Memory B cell (primary cell): ENCODE measurements around the gene DAB1.

Experiments used
- ATAC-seq: fragments of 150-1000 bp; cut with Tn5 transposase; 2 replicates; pipeline ENCODE4 v1.10.0; 2021; ENCODE audit warnings: low read depth, mild to moderate bottlenecking, moderate library complexity
- DNase-seq, 2 donors: peaks; one replicate each; pipeline ENCODE4 v3.0.0; 2022; ENCODE audit warnings: low spot score in 2 of 2
- H3K27ac Mint-ChIP-seq: one replicate; pipeline ENCODE4 v1.8.0; 2022; ENCODE audit warnings: mild to moderate bottlenecking, moderate library complexity, mixed read lengths
- H3K27me3 Mint-ChIP-seq: one replicate; pipeline ENCODE4 v1.8.0; 2022; ENCODE audit warnings: mixed read lengths
- H3K36me3 Mint-ChIP-seq: one replicate; pipeline ENCODE4 v1.8.0; 2022; ENCODE audit warnings: mild to moderate bottlenecking, mixed read lengths
- H3K4me1 Mint-ChIP-seq: one replicate; pipeline ENCODE4 v1.8.0; 2022; ENCODE audit warnings: mixed read lengths
- H3K4me3 Mint-ChIP-seq: one replicate; pipeline ENCODE4 v1.8.0; 2022; ENCODE audit warnings: mild to moderate bottlenecking, moderate library complexity, mixed read lengths
- H3K9me3 Mint-ChIP-seq: one replicate; pipeline ENCODE4 v1.8.0; 2022; ENCODE audit warnings: mixed read lengths

DAB1 gene

GRCh38 chr1:57058652-57059501 is 365.0 kb downstream of the DAB1 start:
- ATAC-seq (no peak), DNase-seq (no peak)
- Mint-ChIP-seq H3K4me3 (no peak overlapping the region), H3K4me1 (no peaks in the 10 kb centered on the region), H3K36me3 (no peaks in the 10 kb centered on the region), H3K27me3 (no peaks in the 10 kb centered on the region), H3K27ac (no peak overlapping the region), H3K9me3 (no peaks in the 10 kb centered on the region)

DNA sequence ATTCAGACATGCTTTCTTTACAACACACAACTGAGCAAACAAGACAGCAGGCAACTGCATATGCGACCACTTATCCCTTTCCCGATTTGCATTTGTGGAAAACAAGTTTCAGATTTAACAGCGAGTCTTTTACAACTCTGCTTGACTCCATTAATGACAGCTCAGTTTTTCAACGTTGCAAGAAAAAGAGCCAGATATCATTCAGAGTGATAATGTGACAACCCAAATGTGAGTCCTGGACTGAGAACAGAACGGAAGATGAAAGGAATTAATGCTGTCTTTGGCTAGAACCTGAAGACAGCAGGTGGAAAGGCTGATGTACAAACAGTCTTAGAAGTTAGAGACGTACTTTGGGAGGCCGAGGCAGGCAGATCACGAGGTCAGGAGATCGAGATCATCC is 375.0 kb downstream of the DAB1 start:
- Mint-ChIP-seq H3K4me1 (no peaks in the 10 kb centered on the region), H3K27ac (no peak overlapping the region), H3K27me3 (peaks cover 19% of the 10 kb centered on the region), H3K36me3 (no peaks in the 10 kb centered on the region), H3K9me3 (peaks cover 3% of the 10 kb centered on the region), H3K4me3 (no peak overlapping the region)
- ATAC-seq (no peak), DNase-seq (no peak)

DNA sequence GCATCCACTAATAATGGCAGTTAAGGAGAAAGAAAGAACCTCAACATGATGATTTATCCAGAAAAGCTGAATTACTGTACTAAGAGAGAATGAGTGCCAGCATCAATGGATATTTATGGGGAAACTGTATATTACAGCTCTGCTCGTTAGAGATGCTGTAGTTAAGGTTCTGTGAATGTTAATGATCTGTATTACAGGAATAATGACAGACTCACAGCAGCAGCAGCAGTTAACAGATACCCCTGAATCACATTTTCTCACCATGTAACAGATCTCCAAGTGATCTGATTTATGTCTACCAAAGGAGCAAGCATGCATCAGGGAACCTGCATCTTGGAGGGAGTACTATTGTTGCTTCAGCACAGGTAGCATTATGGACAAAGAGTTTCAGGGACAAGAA is 377.4 kb downstream of the DAB1 start:
- Mint-ChIP-seq H3K27ac (no peak overlapping the region), H3K4me3 (no peak overlapping the region), H3K36me3 (no peaks in the 10 kb centered on the region), H3K27me3 (peaks cover 18% of the 10 kb centered on the region), H3K4me1 (no peaks in the 10 kb centered on the region), H3K9me3 (peaks cover 4% of the 10 kb centered on the region)
- DNase-seq (no peak), ATAC-seq (no peak)

GRCh38 chr1:57041901-57042300 is 382.0 kb downstream of the DAB1 start:
- DNase-seq = no peak
- no peak overlapping the region for H3K4me3 Mint-ChIP-seq
- no peak overlapping the region for H3K27ac Mint-ChIP-seq
- H3K27me3 Mint-ChIP-seq = peaks cover 8% of the 10 kb centered on the region
- H3K4me1 Mint-ChIP-seq = no peaks in the 10 kb centered on the region
- ATAC-seq = no peak
- no peaks in the 10 kb centered on the region for H3K36me3 Mint-ChIP-seq
- H3K9me3 Mint-ChIP-seq = peaks cover 2% of the 10 kb centered on the region

DNA sequence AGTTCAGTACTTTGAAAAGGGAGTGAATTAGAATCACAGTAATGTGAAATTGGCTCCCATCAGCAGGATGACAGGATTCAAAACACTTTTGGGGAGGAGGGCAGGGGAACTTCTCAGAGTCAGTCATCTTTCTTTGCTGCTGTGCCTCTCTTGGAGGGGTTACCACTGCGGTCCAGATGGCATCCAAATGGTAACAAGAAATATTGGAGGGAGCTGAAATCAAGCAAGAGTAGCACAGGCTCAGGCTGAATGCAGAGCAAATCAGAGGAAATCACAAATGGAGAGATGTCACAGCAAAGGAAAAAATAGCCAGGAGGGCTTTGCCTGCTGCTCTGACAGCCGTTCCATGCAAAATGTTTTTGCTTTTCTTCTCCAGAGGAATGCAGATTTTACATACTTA is 383.0 kb downstream of the DAB1 start:
- no peak overlapping the region for H3K27ac Mint-ChIP-seq
- H3K9me3 Mint-ChIP-seq = peaks cover 3% of the 10 kb centered on the region
- no peaks in the 10 kb centered on the region for H3K4me1 Mint-ChIP-seq
- H3K36me3 Mint-ChIP-seq = no peaks in the 10 kb centered on the region
- no peak for ATAC-seq
- H3K27me3 Mint-ChIP-seq = peaks cover 10% of the 10 kb centered on the region
- DNase-seq = no peak
- H3K4me3 Mint-ChIP-seq = no peak overlapping the region

GRCh38 chr1:57036641-57037579 is 386.9 kb downstream of the DAB1 start:
- Mint-ChIP-seq H3K4me3 (no peak overlapping the region), H3K4me1 (no peaks in the 10 kb centered on the region), H3K27ac (no peak overlapping the region), H3K36me3 (no peaks in the 10 kb centered on the region), H3K9me3 (peaks cover 4% of the 10 kb centered on the region), H3K27me3 (peaks cover 7% of the 10 kb centered on the region)
- DNase-seq = no peak
- ATAC-seq = no peak

- ATAC-seq = no peak
- no peak for DNase-seq
- H3K4me3 Mint-ChIP-seq = no peak overlapping the region
- peaks cover 7% of the 10 kb centered on the region for H3K27me3 Mint-ChIP-seq
- no peaks in the 10 kb centered on the region for H3K36me3 Mint-ChIP-seq
- H3K9me3 Mint-ChIP-seq = peaks cover 4% of the 10 kb centered on the region
- H3K4me1 Mint-ChIP-seq = no peaks in the 10 kb centered on the region
- no peak overlapping the region for H3K27ac Mint-ChIP-seq
Observed at GRCh38 chr1:57034713-57035112, 389.1 kb downstream of the DAB1 start.

DNA sequence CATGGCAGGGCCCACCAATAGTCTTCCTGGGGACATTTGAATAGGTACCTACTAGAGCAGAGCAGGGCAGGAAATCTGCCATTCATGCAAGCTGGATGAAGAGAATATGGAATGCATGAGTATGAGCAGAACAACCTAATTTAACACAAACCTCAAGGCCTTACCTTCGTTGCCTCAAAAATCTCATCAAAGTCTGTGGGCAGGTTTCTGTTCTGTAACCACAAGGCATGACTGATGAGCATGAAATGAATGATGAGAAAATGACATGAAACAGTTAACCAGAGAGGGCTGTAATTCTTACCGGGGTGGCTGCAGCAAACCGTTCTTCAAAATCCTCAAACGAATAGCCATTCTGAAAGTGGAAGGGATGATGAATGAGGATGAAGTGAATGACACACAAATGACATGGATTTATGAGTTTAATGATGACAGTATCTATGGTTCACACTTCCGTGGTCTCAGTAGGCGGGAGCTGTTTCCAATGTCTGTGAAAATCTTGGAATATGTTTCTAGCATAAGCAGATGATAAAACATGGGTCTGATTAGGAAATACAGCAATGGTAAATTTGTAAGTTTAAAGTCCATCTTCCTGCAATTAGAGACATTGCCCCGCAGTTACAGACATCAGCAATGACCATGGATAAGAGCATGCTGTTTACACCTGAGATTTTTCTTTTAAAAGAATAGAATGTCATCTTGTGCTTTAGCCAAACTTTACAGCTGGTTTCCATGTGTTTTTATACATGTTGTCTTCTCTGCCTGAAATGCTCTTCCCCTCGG is 390.4 kb downstream of the DAB1 start:
- peaks cover 6% of the 10 kb centered on the region for H3K27me3 Mint-ChIP-seq
- peaks cover 1% of the 10 kb centered on the region for H3K36me3 Mint-ChIP-seq
- no peak for DNase-seq
- H3K4me1 Mint-ChIP-seq = no peaks in the 10 kb centered on the region
- H3K27ac Mint-ChIP-seq = no peak overlapping the region
- H3K4me3 Mint-ChIP-seq = no peak overlapping the region
- peaks cover 7% of the 10 kb centered on the region for H3K9me3 Mint-ChIP-seq
- ATAC-seq = no peak

GRCh38 chr1:57026624-57027354 is 397.1 kb downstream of the DAB1 start:
- peaks cover 1% of the 10 kb centered on the region for H3K36me3 Mint-ChIP-seq

DNA sequence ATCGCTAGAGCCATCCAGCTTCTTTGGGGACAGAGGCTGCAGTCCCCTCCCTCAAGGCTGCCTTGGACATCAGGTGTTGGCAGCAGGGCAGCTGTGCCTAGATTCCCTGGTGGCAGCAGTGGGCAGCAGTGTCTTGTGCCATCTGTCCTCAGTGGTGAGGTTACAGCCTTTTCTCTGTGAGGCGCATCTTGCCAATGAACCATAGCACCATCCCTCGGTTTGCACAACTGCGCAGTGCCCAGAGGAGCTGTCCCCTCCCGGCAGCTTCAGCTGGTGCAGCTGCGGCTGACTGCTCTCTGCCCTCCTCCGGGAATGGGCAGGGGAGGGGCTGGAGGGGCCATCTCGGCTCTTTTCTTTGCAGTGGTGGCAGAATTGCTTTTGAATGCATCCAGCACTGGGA is 399.0 kb downstream of the DAB1 start:
- H3K27ac Mint-ChIP-seq = no peak overlapping the region
- peaks cover 2% of the 10 kb centered on the region for H3K27me3 Mint-ChIP-seq
- peaks cover 1% of the 10 kb centered on the region for H3K36me3 Mint-ChIP-seq
- no peak for ATAC-seq
- H3K9me3 Mint-ChIP-seq = peaks cover 8% of the 10 kb centered on the region
- H3K4me3 Mint-ChIP-seq = no peak overlapping the region
- no peak for DNase-seq
- no peaks in the 10 kb centered on the region for H3K4me1 Mint-ChIP-seq

More at GRCh38 chr1:57026624-57027354, 397.1 kb downstream of the DAB1 start:
- H3K27me3 Mint-ChIP-seq = peaks cover 2% of the 10 kb centered on the region
- no peak for ATAC-seq
- no peak overlapping the region for H3K4me3 Mint-ChIP-seq
- DNase-seq = no peak
- H3K9me3 Mint-ChIP-seq = peaks cover 7% of the 10 kb centered on the region
- H3K27ac Mint-ChIP-seq = no peak overlapping the region
- H3K4me1 Mint-ChIP-seq = no peaks in the 10 kb centered on the region

DNA sequence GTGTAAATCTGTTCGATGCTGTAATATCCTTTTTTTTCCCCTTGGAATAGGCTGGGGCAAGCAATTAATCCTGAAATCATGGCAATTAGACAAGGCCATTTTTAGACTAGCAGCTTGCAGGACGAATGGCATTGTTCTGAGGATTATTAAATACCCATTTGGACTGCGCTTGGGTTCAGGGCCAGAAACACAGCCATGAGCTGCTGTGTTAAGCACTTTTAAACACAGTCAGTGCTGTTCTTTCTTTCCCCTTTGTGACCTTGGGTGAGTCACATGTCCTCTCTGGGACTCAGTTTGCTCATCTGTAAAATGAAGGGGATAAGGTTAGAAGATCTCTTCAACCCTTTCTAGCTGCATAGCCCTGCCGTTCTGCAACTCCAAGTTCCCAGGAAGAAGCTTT is 399.4 kb downstream of the DAB1 start:
- ATAC-seq (no peak), DNase-seq (no peak)
- Mint-ChIP-seq H3K4me3 (no peak overlapping the region), H3K36me3 (peaks cover 1% of the 10 kb centered on the region), H3K27me3 (peaks cover 2% of the 10 kb centered on the region), H3K27ac (no peak overlapping the region), H3K9me3 (peaks cover 8% of the 10 kb centered on the region), H3K4me1 (no peaks in the 10 kb centered on the region)

DNA sequence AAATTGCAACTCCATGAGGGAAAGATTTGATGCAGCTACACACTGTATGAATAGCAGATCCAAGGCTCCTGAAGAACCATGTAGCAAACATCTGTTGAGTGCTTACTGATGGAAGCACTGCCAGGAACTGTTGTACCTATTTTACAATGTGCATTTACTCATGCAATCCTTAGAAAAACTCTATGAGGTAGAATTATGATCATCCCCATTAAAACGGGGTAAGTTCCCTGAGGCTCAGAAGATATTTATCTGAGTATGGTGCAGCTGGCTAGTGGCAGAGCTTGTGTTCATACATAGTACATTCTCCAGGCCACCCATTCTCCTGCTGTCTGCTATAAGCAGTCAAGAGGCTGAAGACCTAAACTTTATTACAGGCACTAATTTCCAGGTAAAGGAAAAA is 403.6 kb downstream of the DAB1 start:
- H3K9me3 Mint-ChIP-seq = peaks cover 1% of the 10 kb centered on the region
- no peak for ATAC-seq

DNA sequence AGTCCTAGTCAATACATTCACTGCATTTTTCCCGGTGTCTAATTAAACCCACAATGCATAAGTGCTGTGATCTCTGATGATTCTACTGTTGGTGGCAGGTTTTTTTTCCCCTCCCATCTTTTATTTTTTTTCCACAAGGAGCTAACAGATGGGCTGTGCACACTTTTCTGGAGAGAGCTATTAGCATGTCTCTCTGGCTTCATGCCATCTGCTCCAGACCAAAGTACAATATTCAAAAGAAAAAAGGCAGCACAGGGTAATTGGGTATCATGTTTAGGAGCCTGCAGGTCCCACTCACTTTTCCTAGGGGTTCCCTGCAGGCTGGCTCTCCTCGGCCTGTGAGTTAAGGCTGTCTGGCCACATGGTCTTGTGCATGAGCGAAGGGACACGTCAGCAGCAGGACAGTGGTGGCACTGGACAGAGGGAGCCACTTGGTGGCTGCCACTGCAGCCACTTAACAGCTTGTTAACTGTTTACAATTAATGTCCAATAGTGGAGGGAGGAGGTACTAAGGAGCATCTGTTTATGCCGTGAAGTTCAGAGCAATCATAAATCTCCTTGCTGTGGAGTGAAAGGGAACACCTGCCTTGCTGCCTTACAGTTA is 404.5 kb downstream of the DAB1 start:
- no peak overlapping the region for H3K27ac Mint-ChIP-seq
- ATAC-seq = no peak
- no peak overlapping the region for H3K4me3 Mint-ChIP-seq
- no peak for DNase-seq
- peaks cover 2% of the 10 kb centered on the region for H3K27me3 Mint-ChIP-seq
- H3K36me3 Mint-ChIP-seq = no peaks in the 10 kb centered on the region
- no peaks in the 10 kb centered on the region for H3K4me1 Mint-ChIP-seq
- H3K9me3 Mint-ChIP-seq = peaks cover 1% of the 10 kb centered on the region

More for the DNA sequence above, 403.6 kb downstream of the DAB1 start:
- Mint-ChIP-seq H3K4me3 (no peak overlapping the region), H3K27ac (no peak overlapping the region), H3K4me1 (no peaks in the 10 kb centered on the region), H3K36me3 (no peaks in the 10 kb centered on the region), H3K27me3 (peaks cover 2% of the 10 kb centered on the region)
- DNase-seq = no peak
